ENCODE measurements around the gene ERC1.

The ERC1 gene

GRCh38 chr12:1262011-1262410 lies 271.0 kb downstream of the ERC1 start:
- Mint-ChIP-seq H3K27me3 (no peaks in the 10 kb centered on the region), H3K4me3 (no peak overlapping the region), H3K4me1 (ENCODE audit: low read depth) (peaks cover 10% of the 10 kb centered on the region), H3K9me3 (no peaks in the 10 kb centered on the region), H3K27ac (no peak overlapping the region), H3K36me3 (ENCODE audit: low read depth) (peaks cover 45% of the 10 kb centered on the region)
- intact Hi-C loops (cut with micrococcal nuclease) = no loop called here

DNA sequence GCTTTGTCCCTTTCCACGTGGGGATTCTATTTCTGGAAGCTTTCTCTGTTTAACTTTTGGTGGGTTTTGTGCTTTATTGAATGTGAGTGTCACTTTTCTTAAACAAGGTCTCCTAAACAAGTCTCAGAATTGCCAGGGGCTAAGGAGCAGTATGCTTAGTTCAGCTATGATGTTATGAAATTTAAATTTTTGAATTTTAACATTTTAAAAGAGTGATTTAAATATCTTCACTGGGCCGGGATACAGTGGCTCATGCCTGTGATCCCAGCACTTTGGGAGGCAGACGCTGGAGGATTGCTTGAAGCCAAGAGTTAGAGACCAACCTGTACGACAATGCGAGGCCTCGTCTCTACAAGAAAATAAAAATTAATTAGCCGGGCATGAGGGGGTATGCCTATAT lies 276.2 kb downstream of the ERC1 start:
- Mint-ChIP-seq H3K36me3 (ENCODE audit: low read depth) (peaks cover 51% of the 10 kb centered on the region), H3K4me1 (ENCODE audit: low read depth) (peaks cover 10% of the 10 kb centered on the region), H3K27me3 (no peaks in the 10 kb centered on the region), H3K27ac (no peak overlapping the region), H3K4me3 (no peak overlapping the region), H3K9me3 (no peaks in the 10 kb centered on the region)
- intact Hi-C loops (cut with micrococcal nuclease) = no loop called here

- H3K27ac Mint-ChIP-seq = no peak overlapping the region
- H3K9me3 Mint-ChIP-seq = no peaks in the 10 kb centered on the region
- H3K36me3 Mint-ChIP-seq (ENCODE audit: low read depth) = peaks cover 23% of the 10 kb centered on the region
- H3K27me3 Mint-ChIP-seq = no peaks in the 10 kb centered on the region
- intact Hi-C loops (cut with micrococcal nuclease) = no loop called here
- peaks cover 8% of the 10 kb centered on the region for H3K4me1 Mint-ChIP-seq (ENCODE audit: low read depth)
- no peak overlapping the region for H3K4me3 Mint-ChIP-seq
These were observed 281.1 kb downstream of the ERC1 start for GRCh38 chr12:1272142-1272541.

DNA sequence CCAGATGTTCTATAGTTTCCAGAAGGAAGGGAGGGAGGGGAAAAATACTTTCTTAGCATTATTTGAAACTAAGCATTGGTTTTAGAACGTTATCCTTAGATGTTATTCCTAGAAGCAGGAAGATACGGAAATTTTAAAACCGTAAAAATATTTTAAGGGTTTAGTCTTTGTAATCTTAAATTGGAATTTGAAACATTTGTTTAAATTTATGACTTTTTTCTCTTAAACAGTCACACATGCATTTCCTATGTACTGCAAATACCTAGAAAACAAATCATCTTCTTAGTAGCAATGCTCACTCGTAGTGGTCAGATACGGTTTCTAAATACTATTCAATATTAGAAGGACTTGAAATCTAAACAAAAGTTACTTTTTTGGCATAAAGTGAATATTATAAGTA lies 282.0 kb downstream of the ERC1 start:
- no peaks in the 10 kb centered on the region for H3K9me3 Mint-ChIP-seq
- H3K36me3 Mint-ChIP-seq (ENCODE audit: low read depth) = peaks cover 22% of the 10 kb centered on the region
- peaks cover 8% of the 10 kb centered on the region for H3K4me1 Mint-ChIP-seq (ENCODE audit: low read depth)
- no peak overlapping the region for H3K4me3 Mint-ChIP-seq
- H3K27ac Mint-ChIP-seq = no peak overlapping the region
- intact Hi-C loops (cut with micrococcal nuclease) = no loop called here
- no peaks in the 10 kb centered on the region for H3K27me3 Mint-ChIP-seq

DNA sequence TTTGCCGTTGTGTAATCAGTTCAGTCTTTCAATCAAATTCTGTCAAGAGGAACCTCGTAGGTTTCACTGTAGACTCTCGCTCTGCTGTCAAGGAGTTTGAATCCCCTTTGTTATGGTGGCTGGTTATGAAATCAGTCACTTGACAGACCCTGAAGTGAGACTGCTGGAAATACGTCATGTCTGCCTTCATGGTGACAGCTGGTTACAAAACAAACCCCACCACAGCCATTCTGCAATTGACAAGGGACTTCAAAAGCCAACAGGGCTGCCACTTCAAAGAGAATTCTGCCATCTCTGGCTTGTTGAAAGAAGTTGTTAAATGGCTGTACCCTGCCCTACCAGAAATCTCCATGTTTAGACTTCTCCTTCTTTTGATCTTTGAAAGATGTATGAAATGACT lies 286.9 kb downstream of the ERC1 start:
- H3K4me1 Mint-ChIP-seq (ENCODE audit: low read depth) = peaks cover 5% of the 10 kb centered on the region
- H3K27me3 Mint-ChIP-seq = no peaks in the 10 kb centered on the region
- H3K9me3 Mint-ChIP-seq = no peaks in the 10 kb centered on the region
- H3K4me3 Mint-ChIP-seq = no peak overlapping the region
- H3K36me3 Mint-ChIP-seq (ENCODE audit: low read depth) = peaks cover 10% of the 10 kb centered on the region
- no peak overlapping the region for H3K27ac Mint-ChIP-seq
- intact Hi-C loops (cut with micrococcal nuclease) = no loop called here

- Mint-ChIP-seq H3K4me1 (ENCODE audit: low read depth) (peaks cover 5% of the 10 kb centered on the region), H3K27ac (no peak overlapping the region), H3K4me3 (no peak overlapping the region), H3K36me3 (ENCODE audit: low read depth) (peaks cover 10% of the 10 kb centered on the region), H3K9me3 (no peaks in the 10 kb centered on the region), H3K27me3 (no peaks in the 10 kb centered on the region)
- intact Hi-C loops (cut with micrococcal nuclease) = loop anchor here (1.0 kb wide), 1 partner anchor 304 kb away; no protein-coding TSS in a partner anchor
These were observed 288.0 kb downstream of the ERC1 start for GRCh38 chr12:1279050-1279449.

DNA sequence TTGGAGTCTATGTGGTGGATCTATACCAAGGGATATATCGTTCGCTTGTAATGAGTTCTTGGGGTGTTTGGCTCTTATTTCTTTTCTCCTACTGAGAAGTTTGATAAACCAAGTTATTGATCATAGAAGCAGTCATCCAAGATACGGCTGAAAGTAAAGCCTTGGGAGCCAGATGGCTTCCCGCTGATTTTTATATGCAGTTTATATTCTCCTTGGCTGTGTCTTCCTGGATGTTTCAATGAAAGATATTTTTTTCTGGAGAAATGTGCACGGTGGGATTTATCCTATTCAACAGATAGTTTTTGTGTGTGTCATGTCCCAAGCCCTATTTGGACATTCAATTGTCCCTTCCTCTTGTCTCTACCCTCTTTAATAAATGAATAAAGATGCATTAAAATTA lies 289.0 kb downstream of the ERC1 start:
- H3K27me3 Mint-ChIP-seq = no peaks in the 10 kb centered on the region
- H3K9me3 Mint-ChIP-seq = no peaks in the 10 kb centered on the region
- intact Hi-C loops (cut with micrococcal nuclease) = no loop called here
- peaks cover 9% of the 10 kb centered on the region for H3K36me3 Mint-ChIP-seq (ENCODE audit: low read depth)
- H3K4me1 Mint-ChIP-seq (ENCODE audit: low read depth) = peaks cover 5% of the 10 kb centered on the region
- H3K27ac Mint-ChIP-seq = no peak overlapping the region
- no peak overlapping the region for H3K4me3 Mint-ChIP-seq

- peaks cover 5% of the 10 kb centered on the region for H3K4me1 Mint-ChIP-seq (ENCODE audit: low read depth)
- H3K9me3 Mint-ChIP-seq = no peaks in the 10 kb centered on the region
- intact Hi-C loops (cut with micrococcal nuclease) = no loop called here
- H3K36me3 Mint-ChIP-seq (ENCODE audit: low read depth) = peaks cover 10% of the 10 kb centered on the region
- no peak overlapping the region for H3K4me3 Mint-ChIP-seq
- no peaks in the 10 kb centered on the region for H3K27me3 Mint-ChIP-seq
- no peak overlapping the region for H3K27ac Mint-ChIP-seq
These were observed 290.8 kb downstream of the ERC1 start for GRCh38 chr12:1281683-1282366.

DNA sequence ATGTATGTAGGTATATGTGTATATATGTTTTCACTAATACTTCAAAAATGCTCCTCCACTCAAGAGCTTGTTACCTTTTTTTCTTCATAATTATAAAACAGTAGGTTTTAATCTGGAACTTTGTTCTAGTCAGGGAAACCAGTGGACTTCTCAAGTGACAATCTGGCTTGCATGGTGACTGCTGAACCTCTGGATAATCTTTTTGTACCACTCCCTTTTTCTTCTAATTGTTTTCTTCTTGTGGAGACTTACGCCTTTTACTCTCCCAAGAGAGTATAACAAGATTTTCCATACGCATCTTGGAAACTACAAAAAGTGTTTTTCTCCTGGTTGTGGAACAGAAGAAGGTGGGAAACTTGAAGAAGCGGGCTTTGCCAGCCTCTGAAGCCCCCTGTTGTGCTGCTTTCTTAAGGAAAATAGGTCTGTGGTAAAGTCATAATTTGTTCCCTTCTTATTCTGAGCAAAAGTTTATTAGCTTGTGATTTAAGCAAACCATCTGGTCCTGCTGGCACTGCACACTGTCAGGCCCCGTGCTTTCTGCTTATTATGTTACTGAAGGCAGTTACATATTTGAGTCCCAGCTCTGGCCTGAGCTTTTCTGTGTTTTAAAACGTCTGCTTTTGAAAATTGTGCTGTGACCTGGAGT lies 291.8 kb downstream of the ERC1 start:
- H3K4me3 Mint-ChIP-seq = no peak overlapping the region
- no peaks in the 10 kb centered on the region for H3K27me3 Mint-ChIP-seq
- no peak overlapping the region for H3K27ac Mint-ChIP-seq
- peaks cover 10% of the 10 kb centered on the region for H3K36me3 Mint-ChIP-seq (ENCODE audit: low read depth)
- intact Hi-C loops (cut with micrococcal nuclease) = no loop called here
- H3K9me3 Mint-ChIP-seq = no peaks in the 10 kb centered on the region
- peaks cover 5% of the 10 kb centered on the region for H3K4me1 Mint-ChIP-seq (ENCODE audit: low read depth)

GRCh38 chr12:1283316-1283715 lies 292.3 kb downstream of the ERC1 start:
- no peak overlapping the region for H3K4me3 Mint-ChIP-seq
- no peak overlapping the region for H3K27ac Mint-ChIP-seq
- H3K36me3 Mint-ChIP-seq (ENCODE audit: low read depth) = peaks cover 10% of the 10 kb centered on the region
- intact Hi-C loops (cut with micrococcal nuclease) = no loop called here
- no peaks in the 10 kb centered on the region for H3K9me3 Mint-ChIP-seq
- no peaks in the 10 kb centered on the region for H3K27me3 Mint-ChIP-seq
- peaks cover 5% of the 10 kb centered on the region for H3K4me1 Mint-ChIP-seq (ENCODE audit: low read depth)

GRCh38 chr12:1284611-1285010 lies 293.6 kb downstream of the ERC1 start:
- Mint-ChIP-seq H3K4me1 (ENCODE audit: low read depth) (peaks cover 3% of the 10 kb centered on the region), H3K36me3 (ENCODE audit: low read depth) (peaks cover 10% of the 10 kb centered on the region), H3K27ac (no peak overlapping the region), H3K9me3 (no peaks in the 10 kb centered on the region), H3K4me3 (no peak overlapping the region), H3K27me3 (no peaks in the 10 kb centered on the region)
- intact Hi-C loops (cut with micrococcal nuclease) = no loop called here

DNA sequence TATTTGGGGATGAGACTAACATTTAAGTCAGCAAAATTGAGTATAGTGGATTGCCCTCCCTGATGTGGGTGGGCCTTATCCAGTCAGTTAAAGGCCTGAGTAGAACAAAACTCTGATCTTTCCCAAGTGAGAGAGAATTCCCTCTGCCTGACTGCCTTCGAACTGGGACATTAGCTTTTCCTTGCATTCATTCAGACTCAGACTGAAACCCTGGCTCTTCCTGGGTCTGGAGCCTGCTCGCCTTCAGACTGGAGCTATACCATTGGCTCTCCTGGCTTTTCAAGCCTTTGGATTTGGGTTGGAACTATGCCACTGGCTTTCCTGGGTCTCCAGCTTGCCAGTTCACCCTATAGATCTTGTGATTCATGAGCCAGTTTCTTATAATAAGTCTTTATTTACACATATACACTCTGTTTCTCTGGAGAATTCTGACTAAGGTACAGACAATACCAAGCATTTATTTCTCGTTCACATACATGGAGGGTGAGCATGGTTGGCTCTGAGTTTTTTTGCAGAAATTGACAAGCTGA lies 296.5 kb downstream of the ERC1 start:
- intact Hi-C loops (cut with micrococcal nuclease) = no loop called here
- no peak overlapping the region for H3K4me3 Mint-ChIP-seq
- H3K36me3 Mint-ChIP-seq (ENCODE audit: low read depth) = peaks cover 27% of the 10 kb centered on the region
- H3K4me1 Mint-ChIP-seq (ENCODE audit: low read depth) = peaks cover 24% of the 10 kb centered on the region
- H3K27me3 Mint-ChIP-seq = no peaks in the 10 kb centered on the region
- H3K9me3 Mint-ChIP-seq = no peaks in the 10 kb centered on the region
- no peak overlapping the region for H3K27ac Mint-ChIP-seq

GRCh38 chr12:1288333-1288732 lies 297.3 kb downstream of the ERC1 start:
- peaks cover 35% of the 10 kb centered on the region for H3K36me3 Mint-ChIP-seq (ENCODE audit: low read depth)
- intact Hi-C loops (cut with micrococcal nuclease) = no loop called here
- H3K9me3 Mint-ChIP-seq = no peaks in the 10 kb centered on the region
- no peaks in the 10 kb centered on the region for H3K27me3 Mint-ChIP-seq
- H3K27ac Mint-ChIP-seq = no peak overlapping the region
- peaks cover 24% of the 10 kb centered on the region for H3K4me1 Mint-ChIP-seq (ENCODE audit: low read depth)
- no peak overlapping the region for H3K4me3 Mint-ChIP-seq

- no peaks in the 10 kb centered on the region for H3K9me3 Mint-ChIP-seq
- peak overlapping the region; percentile 72 for H3K27ac Mint-ChIP-seq
- H3K36me3 Mint-ChIP-seq (ENCODE audit: low read depth) = peaks cover 38% of the 10 kb centered on the region
These were observed 298.5 kb downstream of the ERC1 start for GRCh38 chr12:1289371-1290155.

More at GRCh38 chr12:1289371-1290155, 298.5 kb downstream of the ERC1 start:
- Mint-ChIP-seq H3K4me3 (no peak overlapping the region), H3K4me1 (ENCODE audit: low read depth) (peaks cover 24% of the 10 kb centered on the region), H3K27me3 (no peaks in the 10 kb centered on the region)
- intact Hi-C loops (cut with micrococcal nuclease) = loop anchor here (10.0 kb wide), 1 partner anchor 55 kb away; no protein-coding TSS in a partner anchor
